Measurements from ENCODE around the gene SPECC1L.

Gene SPECC1L

GRCh38 chr22:24440718-24441405 lies 170.2 kb downstream of the SPECC1L start:
- TF ChIP-seq, protein P1, sequence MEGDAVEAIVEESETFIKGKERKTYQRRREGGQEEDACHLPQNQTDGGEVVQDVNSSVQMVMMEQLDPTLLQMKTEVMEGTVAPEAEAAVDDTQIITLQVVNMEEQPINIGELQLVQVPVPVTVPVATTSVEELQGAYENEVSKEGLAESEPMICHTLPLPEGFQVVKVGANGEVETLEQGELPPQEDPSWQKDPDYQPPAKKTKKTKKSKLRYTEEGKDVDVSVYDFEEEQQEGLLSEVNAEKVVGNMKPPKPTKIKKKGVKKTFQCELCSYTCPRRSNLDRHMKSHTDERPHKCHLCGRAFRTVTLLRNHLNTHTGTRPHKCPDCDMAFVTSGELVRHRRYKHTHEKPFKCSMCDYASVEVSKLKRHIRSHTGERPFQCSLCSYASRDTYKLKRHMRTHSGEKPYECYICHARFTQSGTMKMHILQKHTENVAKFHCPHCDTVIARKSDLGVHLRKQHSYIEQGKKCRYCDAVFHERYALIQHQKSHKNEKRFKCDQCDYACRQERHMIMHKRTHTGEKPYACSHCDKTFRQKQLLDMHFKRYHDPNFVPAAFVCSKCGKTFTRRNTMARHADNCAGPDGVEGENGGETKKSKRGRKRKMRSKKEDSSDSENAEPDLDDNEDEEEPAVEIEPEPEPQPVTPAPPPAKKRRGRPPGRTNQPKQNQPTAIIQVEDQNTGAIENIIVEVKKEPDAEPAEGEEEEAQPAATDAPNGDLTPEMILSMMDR (IDR thresholded peaks at IDR 0.05; ENCODE audit: extremely low read depth, insufficient read depth, missing control alignments): no peak
- in situ Hi-C loops (cut with MboI; ENCODE audit: low pct_unique_long_range_greater_than_20kb, low sequenced_read_pairs, unreplicated experiment): no loop called here
- DNase-seq (ENCODE audit: low spot score): peak; percentile 11

- TF ChIP-seq, protein P1 (IDR thresholded peaks at IDR 0.05; ENCODE audit: extremely low read depth, insufficient read depth, missing control alignments): no peak
- in situ Hi-C loops (cut with MboI; ENCODE audit: low pct_unique_long_range_greater_than_20kb, low sequenced_read_pairs, unreplicated experiment): no loop called here
Measured at GRCh38 chr22:24441406-24442351, 171.0 kb downstream of the SPECC1L start.

DNA sequence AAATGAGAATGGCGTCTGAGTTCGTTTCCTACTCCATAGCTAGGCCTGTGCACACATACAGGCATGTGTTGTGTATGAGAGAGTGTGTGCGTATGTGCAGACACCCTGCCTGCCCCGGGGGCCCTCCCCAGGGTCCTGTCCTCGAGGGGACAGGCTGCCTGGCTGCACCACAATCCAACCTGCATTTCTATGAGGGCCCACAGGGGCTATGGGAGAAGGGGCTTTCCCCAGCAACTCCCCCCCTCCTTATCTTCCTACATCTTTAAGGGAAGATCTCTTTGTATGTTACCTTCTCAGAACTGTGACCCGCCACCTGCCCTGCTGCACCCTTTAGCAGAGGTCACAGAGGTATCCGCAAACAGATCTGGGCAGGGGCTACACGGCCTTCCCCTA lies 171.7 kb downstream of the SPECC1L start:
- no peak for DNase-seq (ENCODE audit: low spot score)
- TF ChIP-seq, protein P1 (IDR thresholded peaks at IDR 0.05; ENCODE audit: extremely low read depth, insufficient read depth, missing control alignments): no peak
- in situ Hi-C loops (cut with MboI; ENCODE audit: low pct_unique_long_range_greater_than_20kb, low sequenced_read_pairs, unreplicated experiment): no loop called here

More at GRCh38 chr22:24441406-24442351, 171.0 kb downstream of the SPECC1L start:
- peak; percentile 13 for DNase-seq (ENCODE audit: low spot score)

DNA sequence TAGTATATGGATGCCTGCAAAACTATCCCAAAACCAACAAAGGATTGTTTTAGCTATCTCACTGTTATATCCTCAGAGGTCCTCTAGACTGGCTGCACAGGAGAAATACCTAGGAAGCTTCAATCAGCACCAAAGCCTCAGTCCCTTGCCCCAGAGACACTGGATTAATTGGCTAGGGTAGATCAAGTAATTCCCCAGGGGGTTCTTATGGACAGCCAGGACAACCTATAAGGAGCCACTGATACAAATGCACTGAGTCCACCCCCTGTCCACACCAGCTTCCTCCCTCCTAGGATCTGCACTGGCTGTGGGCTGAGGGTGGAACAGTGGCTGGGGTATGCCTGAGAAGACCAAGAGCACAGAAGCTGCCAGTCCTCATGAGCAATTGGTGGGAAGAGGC lies 173.0 kb downstream of the SPECC1L start:
- TF ChIP-seq, protein P1 (IDR thresholded peaks at IDR 0.05; ENCODE audit: extremely low read depth, insufficient read depth, missing control alignments): no peak
- in situ Hi-C loops (cut with MboI; ENCODE audit: low pct_unique_long_range_greater_than_20kb, low sequenced_read_pairs, unreplicated experiment): no loop called here
- no peak for DNase-seq (ENCODE audit: low spot score)

GRCh38 chr22:24444251-24444650 lies 173.6 kb downstream of the SPECC1L start:
- no peak for DNase-seq (ENCODE audit: low spot score)
- TF ChIP-seq, protein P1 (IDR thresholded peaks at IDR 0.05; ENCODE audit: extremely low read depth, insufficient read depth, missing control alignments): no peak
- in situ Hi-C loops (cut with MboI; ENCODE audit: low pct_unique_long_range_greater_than_20kb, low sequenced_read_pairs, unreplicated experiment): no loop called here

DNA sequence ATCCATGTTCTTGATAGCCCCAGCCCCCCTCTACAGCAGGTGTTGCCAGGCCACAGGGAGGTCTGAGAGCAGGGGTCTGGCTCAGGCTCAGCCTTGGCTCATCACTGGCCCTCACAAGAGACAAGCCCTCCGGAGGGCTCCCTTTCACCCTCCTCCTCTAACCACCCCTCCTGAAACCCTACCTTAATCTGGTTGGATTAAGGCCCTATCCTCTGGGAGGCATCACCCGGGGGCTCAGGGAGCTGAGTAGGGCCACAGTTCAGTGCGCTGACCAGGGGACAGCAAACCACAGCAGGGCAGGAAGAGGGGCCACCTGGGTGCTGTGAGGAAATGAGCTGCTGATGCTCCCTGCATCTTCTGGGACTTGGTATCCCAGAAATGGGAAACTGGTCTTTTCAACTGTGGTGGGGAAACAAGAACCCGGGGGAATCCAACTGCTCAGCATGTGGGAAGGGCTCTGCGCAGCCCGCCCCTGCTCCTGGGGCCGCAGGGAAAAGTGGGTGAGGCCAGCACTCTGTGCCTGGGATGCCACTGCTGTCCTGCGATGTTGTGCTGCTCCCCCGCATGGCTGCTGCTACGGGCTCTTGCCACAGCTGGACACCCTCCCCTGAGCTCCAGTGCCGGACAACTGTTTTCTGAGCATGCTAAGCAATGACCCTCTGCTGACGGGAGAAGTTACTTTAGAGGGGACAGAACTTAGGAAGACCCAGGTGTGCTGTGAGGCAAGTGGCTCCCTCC lies 174.3 kb downstream of the SPECC1L start:
- no peak for DNase-seq (ENCODE audit: low spot score)
- TF ChIP-seq, protein P1 (IDR thresholded peaks at IDR 0.05; ENCODE audit: extremely low read depth, insufficient read depth, missing control alignments): no peak
- in situ Hi-C loops (cut with MboI; ENCODE audit: low pct_unique_long_range_greater_than_20kb, low sequenced_read_pairs, unreplicated experiment): no loop called here
